Epithelial cell of prostate (primary cell): ENCODE measurements around the gene EEA1.

Experiments used
- DNase-seq: peaks from one replicate; pipeline ENCODE4 v3.0.0-alpha.2; 2011; ENCODE audit warnings: low read depth, low spot score
- H3K27ac ChIP-seq: fragments of 450-650 bp; 2 replicates; pipeline ENCODE4 v1.5.1; 2017; ENCODE audit warnings: mild to moderate bottlenecking

Gene EEA1

DNA sequence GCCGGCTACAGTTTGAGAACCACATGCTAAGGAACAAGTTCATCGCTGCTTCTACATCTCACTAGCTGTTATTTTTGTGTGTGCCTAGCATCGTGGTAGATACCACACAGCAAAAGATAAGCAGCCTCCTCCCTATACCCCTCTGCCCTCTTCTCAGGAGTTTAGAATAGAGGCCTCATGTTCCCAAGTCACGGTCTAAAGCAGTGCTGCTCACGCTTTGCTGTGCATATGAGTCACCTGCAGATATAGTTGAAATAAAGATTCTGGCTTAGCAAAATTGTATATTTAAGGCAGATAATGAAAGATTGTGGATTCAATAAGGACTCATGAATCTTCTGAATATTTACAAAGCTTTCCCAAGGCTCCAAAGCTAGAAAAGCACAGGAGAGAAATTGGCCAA lies 198.3 kb downstream of the EEA1 start:
- DNase-seq = no peak
- H3K27ac ChIP-seq = no peak overlapping the region

DNA sequence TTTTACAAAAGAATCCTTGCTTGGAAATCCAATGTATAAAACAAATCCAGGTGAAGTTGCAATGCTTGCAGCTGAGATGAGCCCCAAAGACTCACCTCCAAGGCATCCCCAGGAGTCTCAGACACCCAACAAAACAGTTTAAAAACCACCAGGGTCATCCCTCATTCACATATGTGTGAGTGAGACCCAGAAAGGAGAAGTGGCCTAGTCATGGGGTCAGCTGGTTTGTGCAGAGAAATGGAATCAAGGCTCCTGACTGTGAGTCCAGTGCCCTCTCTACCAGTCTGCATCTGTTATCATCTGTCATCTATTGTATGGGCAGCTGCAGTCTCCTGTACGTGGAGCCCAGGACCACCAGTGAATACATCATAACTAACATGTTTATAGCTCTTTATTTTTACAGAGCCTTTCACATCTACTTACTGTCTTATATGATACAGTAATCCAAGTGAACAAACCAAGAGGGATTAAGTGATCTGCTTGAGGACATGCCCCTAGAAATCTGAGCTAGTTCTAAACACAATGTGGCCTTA lies 199.3 kb downstream of the EEA1 start:
- H3K27ac ChIP-seq = no peak overlapping the region

DNA sequence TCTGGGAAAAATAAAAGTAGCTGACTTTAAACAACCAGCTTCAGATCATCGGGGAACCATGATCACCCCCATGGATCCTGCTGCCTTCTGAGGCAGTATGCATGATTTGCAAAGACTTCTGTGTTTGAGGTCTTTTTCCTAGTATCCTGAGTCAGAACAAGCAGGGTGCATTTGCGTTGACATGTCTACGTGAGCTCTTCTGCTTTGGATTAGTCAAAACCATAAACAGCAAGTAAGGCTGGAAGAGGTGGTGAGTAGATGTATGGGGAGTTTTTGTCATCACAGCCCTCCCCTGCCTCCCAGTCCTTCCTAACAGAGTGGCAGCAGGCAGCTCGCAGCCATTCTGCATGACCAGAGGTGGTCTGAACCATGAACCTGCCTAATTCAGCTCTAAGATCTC lies 202.2 kb downstream of the EEA1 start:
- no peak for DNase-seq
- H3K27ac ChIP-seq = no peak overlapping the region

More for the DNA sequence above, 199.3 kb downstream of the EEA1 start:
- no peak for DNase-seq

DNA sequence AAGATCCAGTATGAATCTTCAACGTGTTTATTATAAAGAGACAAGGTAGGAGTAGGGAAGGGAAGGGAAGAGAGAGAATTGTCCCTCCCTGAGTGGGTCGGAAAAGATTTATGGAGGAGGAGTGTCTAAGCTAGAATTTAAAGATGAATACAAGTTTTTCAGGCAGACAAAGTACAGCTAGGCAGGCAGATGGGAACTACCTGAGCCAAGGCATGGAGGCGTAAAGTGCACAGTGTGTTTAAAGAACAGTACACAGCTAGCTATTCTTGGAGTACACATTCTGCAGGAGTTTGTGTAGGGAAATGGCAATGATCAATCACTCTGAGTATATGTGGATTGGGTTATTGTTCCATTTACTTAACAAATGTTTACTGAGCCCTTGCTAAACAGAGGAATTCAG lies 206.2 kb downstream of the EEA1 start:
- H3K27ac ChIP-seq = no peak overlapping the region
- DNase-seq = no peak

DNA sequence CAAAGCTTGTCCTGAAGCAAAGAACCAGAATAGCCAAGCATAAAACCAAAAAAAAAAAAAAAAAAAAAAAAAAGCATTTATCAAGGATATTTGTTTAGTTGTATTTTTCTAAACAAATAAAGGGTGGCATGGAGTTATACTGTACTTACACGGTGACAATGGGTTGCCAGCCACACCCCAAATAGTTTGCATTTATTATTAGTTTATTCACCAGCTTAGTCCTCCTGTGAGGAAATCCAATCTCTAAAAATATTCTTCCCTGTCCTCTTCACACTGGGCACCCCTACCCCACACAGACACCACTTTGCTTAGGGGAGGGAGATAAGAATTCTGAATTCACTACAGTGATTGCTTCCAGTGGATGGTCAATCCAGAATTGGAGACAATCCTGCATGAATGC lies 207.4 kb downstream of the EEA1 start:
- no peak for DNase-seq
- no peak overlapping the region for H3K27ac ChIP-seq

DNA sequence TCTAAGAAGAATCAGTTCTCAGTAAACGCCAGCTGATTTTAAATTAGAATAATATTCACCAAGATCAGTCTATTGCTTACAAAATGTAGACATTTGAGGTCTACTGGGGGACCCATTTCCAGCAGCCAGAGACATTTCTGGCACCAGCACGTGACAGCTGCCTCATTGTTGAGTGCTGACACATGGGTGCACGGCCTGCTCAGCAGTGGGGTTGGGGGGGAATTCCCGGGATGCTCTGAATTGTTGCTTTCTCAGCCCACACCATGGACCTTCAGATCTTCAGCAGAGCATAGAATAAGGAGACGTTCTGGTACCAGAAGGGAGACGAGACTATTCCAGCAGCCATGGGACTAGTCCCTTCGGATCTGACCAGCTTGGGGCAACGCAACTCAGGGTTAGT lies 208.0 kb downstream of the EEA1 start:
- no peak overlapping the region for H3K27ac ChIP-seq
- DNase-seq = no peak
